ENCODE measurements around the gene CD38. TPM values are rescaled to one million over a fixed set of nuclear protein-coding genes. Genes with fewer than 3 reads are reported as not detected.

Gene CD38
- total and polyA plus RNA-seq, 2 of the 13 experiments (the other 11 are each of a cell fraction or from before 2014, with no cell fraction given), result not detected

DNA sequence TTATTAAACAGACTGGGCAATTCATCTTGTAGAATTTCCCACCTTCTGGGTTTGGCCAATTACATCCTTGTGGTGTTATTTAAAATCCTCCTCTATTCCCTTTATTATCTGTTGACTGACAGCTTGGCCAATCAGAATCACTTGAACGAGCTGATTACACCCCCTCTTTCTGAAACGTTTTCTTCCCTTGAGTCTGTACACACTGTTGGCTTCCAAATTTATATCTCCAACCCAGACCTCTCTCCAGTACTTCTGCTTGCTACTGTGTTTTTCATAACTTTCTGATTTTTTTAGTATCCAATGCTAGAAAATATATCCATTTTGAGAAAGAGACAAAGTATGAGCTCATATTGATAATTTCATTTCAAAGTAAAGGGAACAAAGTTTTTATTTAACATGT lies 14.8 kb downstream of the CD38 start:
- intact Hi-C loops (cut with micrococcal nuclease; ENCODE audit: unreplicated experiment) (no loop called here), in situ Hi-C loops (cut with HindIII; ENCODE audit: extremely low pct_ligation_motif_present, low pct_unique_long_range_greater_than_20kb) (no loop called here)
- ChIA-PET CTCF (ENCODE audit: low intra/inter-chr PET ratio, low total read pairs) (no interaction called here), POLR2A (no interaction called here)
- no TSS peak for BruUV-seq (replicated peaks)
- no peak overlapping the region for H3K27ac ChIP-seq (ENCODE audit: extremely low read length, insufficient read depth, low read length)
- H3K9ac ChIP-seq (ENCODE audit: insufficient read depth, low read depth, low read length), result no peak overlapping the region
- FAIRE-seq (no peak), DNase-seq (ENCODE audit: low spot score) (no peak), ATAC-seq (no peak)
- H3K36me3 ChIP-seq (replicated peaks in 1 of 2; ENCODE audit: control insufficient read depth in 1 of 2, insufficient read depth in 2 of 2, low read length in 2 of 2), result no peaks in the 10 kb centered on the region
- H3K79me2 ChIP-seq (ENCODE audit: insufficient read depth, low read length), result no peaks in the 10 kb centered on the region
- H4K20me1 ChIP-seq (ENCODE audit: insufficient read depth, low read length), result no peaks in the 10 kb centered on the region
- H3K4me2 ChIP-seq (ENCODE audit: low read depth, low read length), result no peak overlapping the region
- H3K27me3 ChIP-seq (ENCODE audit: control insufficient read depth in 1 of 2, insufficient read depth in 2 of 2, low read length in 2 of 2), result no peaks in the 10 kb centered on the region; a peak in 1 of 5 replicates
- no peak overlapping the region for H2AFZ ChIP-seq (ENCODE audit: low read length)
- H3K4me1 ChIP-seq (ENCODE audit: insufficient read depth, low read length), result no peaks in the 10 kb centered on the region
- 0% methylated on average over 2 of the region's 2 CpGs for WGBS (ENCODE audit: low lambda C conversion rate)
- no peaks in the 10 kb centered on the region for H3K9me3 ChIP-seq (ENCODE audit: low read length)
- no peak overlapping the region for H3K4me3 ChIP-seq (replicated peaks in 1 of 3; ENCODE audit: insufficient read depth in 1 of 3, low read depth in 2 of 3, low read length in 3 of 3)
- TF ChIP-seq, protein P1, sequence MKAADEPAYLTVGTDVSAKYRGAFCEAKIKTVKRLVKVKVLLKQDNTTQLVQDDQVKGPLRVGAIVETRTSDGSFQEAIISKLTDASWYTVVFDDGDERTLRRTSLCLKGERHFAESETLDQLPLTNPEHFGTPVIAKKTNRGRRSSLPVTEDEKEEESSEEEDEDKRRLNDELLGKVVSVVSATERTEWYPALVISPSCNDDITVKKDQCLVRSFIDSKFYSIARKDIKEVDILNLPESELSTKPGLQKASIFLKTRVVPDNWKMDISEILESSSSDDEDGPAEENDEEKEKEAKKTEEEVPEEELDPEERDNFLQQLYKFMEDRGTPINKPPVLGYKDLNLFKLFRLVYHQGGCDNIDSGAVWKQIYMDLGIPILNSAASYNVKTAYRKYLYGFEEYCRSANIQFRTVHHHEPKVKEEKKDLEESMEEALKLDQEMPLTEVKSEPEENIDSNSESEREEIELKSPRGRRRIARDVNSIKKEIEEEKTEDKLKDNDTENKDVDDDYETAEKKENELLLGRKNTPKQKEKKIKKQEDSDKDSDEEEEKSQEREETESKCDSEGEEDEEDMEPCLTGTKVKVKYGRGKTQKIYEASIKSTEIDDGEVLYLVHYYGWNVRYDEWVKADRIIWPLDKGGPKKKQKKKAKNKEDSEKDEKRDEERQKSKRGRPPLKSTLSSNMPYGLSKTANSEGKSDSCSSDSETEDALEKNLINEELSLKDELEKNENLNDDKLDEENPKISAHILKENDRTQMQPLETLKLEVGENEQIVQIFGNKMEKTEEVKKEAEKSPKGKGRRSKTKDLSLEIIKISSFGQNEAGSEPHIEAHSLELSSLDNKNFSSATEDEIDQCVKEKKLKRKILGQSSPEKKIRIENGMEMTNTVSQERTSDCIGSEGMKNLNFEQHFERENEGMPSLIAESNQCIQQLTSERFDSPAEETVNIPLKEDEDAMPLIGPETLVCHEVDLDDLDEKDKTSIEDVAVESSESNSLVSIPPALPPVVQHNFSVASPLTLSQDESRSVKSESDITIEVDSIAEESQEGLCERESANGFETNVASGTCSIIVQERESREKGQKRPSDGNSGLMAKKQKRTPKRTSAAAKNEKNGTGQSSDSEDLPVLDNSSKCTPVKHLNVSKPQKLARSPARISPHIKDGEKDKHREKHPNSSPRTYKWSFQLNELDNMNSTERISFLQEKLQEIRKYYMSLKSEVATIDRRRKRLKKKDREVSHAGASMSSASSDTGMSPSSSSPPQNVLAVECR (CRISPR knock-in tag; IDR thresholded peaks at IDR 0.05; ENCODE audit: borderline replicate concordance), result no peak
- TF ChIP-seq, protein P2, sequence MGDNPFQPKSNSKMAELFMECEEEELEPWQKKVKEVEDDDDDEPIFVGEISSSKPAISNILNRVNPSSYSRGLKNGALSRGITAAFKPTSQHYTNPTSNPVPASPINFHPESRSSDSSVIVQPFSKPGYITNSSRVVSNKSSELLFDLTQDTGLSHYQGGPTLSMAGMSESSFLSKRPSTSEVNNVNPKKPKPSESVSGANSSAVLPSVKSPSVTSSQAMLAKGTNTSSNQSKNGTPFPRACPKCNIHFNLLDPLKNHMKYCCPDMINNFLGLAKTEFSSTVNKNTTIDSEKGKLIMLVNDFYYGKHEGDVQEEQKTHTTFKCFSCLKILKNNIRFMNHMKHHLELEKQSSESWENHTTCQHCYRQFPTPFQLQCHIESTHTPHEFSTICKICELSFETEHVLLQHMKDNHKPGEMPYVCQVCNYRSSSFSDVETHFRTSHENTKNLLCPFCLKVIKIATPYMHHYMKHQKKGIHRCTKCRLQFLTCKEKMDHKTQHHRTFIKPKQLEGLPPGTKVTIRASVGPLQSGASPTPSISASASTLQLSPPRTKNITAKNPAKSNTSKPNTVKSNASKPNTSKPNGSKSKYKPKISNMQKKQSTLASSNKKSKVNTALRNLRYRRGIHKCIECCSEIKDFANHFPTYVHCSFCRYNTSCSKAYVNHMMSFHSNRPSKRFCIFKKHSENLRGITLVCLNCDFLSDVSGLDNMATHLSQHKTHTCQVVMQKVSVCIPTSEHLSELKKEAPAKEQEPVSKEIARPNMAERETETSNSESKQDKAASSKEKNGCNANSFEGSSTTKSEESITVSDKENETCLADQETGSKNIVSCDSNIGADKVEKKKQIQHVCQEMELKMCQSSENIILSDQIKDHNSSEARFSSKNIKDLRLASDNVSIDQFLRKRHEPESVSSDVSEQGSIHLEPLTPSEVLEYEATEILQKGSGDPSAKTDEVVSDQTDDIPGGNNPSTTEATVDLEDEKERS (CRISPR knock-in tag; IDR thresholded peaks at IDR 0.05), result no peak
- TF ChIP-seq, protein P3, sequence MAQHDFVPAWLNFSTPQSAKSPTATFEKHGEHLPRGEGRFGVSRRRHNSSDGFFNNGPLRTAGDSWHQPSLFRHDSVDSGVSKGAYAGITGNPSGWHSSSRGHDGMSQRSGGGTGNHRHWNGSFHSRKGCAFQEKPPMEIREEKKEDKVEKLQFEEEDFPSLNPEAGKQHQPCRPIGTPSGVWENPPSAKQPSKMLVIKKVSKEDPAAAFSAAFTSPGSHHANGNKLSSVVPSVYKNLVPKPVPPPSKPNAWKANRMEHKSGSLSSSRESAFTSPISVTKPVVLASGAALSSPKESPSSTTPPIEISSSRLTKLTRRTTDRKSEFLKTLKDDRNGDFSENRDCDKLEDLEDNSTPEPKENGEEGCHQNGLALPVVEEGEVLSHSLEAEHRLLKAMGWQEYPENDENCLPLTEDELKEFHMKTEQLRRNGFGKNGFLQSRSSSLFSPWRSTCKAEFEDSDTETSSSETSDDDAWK (CRISPR knock-in tag; IDR thresholded peaks at IDR 0.05), result no peak
- TF ChIP-seq ZSCAN21 (CRISPR knock-in tag; IDR thresholded peaks at IDR 0.05; ENCODE audit: borderline replicate concordance) (no peak), ZFP36L1 (CRISPR knock-in tag; IDR thresholded peaks at IDR 0.05) (no peak), ATM (IDR thresholded peaks at IDR 0.05; ENCODE audit: borderline replicate concordance) (no peak), HNRNPL (IDR thresholded peaks at IDR 0.05; ENCODE audit: low read depth, low read length) (no peak), KMT2B (CRISPR knock-in tag; IDR thresholded peaks at IDR 0.05) (no peak)
- TF ChIP-seq, protein P4, sequence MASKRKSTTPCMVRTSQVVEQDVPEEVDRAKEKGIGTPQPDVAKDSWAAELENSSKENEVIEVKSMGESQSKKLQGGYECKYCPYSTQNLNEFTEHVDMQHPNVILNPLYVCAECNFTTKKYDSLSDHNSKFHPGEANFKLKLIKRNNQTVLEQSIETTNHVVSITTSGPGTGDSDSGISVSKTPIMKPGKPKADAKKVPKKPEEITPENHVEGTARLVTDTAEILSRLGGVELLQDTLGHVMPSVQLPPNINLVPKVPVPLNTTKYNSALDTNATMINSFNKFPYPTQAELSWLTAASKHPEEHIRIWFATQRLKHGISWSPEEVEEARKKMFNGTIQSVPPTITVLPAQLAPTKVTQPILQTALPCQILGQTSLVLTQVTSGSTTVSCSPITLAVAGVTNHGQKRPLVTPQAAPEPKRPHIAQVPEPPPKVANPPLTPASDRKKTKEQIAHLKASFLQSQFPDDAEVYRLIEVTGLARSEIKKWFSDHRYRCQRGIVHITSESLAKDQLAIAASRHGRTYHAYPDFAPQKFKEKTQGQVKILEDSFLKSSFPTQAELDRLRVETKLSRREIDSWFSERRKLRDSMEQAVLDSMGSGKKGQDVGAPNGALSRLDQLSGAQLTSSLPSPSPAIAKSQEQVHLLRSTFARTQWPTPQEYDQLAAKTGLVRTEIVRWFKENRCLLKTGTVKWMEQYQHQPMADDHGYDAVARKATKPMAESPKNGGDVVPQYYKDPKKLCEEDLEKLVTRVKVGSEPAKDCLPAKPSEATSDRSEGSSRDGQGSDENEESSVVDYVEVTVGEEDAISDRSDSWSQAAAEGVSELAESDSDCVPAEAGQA (IDR thresholded peaks at IDR 0.05; ENCODE audit: low read depth), result no peak
- TF ChIP-seq, protein P4 (CRISPR knock-in tag; IDR thresholded peaks at IDR 0.05; ENCODE audit: borderline replicate concordance), result no peak
